Mammary epithelial cell (primary cell): ENCODE measurements around the gene CCL1.

Experiments
- EZH2 ChIP-seq: IDR thresholded peaks from 2 replicates; pipeline ENCODE4 v1.6.1; 2012; ENCODE audit warnings: low read length, inconsistent platforms, borderline replicate concordance
- TF ChIP-seq, protein P1 (sequence below), 2 donors: IDR thresholded peaks in 1 of 2; conservative IDR thresholded peaks in 1 of 2; 2 replicates each; pipeline ENCODE4 v1.5.1; 2011 to 2012; ENCODE audit warnings: inconsistent platforms in 2 of 2, low read length in 2 of 2, mild to moderate bottlenecking in 2 of 2, control low read depth in 1 of 2, low read depth in 1 of 2; ENCODE audit not compliant: insufficient read depth in 1 of 2; ENCODE audit errors: extremely low read depth in 1 of 2

DNA sequence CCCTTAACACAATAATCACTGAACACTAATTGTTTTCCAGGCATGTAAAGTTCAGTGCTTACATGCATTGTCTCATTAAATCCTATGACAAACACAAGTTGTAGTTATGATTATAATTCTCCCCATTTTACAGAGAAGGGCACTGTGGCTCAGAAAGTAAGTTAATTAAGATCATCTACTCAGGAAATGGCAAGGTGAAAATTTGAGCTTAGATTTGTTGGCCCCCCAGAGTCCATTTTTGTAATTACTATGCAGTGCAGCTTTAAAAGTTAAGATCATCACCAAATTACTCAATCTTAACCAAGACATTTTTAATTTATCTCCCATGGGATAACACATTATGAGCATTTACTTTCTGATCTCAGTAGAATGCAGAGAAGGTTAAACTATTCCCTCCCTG is 34.2 kb upstream of the CCL1 start:
- TF ChIP-seq, protein P1, sequence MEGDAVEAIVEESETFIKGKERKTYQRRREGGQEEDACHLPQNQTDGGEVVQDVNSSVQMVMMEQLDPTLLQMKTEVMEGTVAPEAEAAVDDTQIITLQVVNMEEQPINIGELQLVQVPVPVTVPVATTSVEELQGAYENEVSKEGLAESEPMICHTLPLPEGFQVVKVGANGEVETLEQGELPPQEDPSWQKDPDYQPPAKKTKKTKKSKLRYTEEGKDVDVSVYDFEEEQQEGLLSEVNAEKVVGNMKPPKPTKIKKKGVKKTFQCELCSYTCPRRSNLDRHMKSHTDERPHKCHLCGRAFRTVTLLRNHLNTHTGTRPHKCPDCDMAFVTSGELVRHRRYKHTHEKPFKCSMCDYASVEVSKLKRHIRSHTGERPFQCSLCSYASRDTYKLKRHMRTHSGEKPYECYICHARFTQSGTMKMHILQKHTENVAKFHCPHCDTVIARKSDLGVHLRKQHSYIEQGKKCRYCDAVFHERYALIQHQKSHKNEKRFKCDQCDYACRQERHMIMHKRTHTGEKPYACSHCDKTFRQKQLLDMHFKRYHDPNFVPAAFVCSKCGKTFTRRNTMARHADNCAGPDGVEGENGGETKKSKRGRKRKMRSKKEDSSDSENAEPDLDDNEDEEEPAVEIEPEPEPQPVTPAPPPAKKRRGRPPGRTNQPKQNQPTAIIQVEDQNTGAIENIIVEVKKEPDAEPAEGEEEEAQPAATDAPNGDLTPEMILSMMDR (conservative IDR thresholded peaks at IDR 0.05 in 1 of 2, IDR thresholded peaks at IDR 0.05 in 1 of 2; ENCODE audit: extremely low read depth in 1 of 2, insufficient read depth in 1 of 2, low read depth in 1 of 2, low read length in 2 of 2) = no peak
- no peak for TF ChIP-seq EZH2
